ENCODE data around the gene YAP1.

Gene YAP1

DNA sequence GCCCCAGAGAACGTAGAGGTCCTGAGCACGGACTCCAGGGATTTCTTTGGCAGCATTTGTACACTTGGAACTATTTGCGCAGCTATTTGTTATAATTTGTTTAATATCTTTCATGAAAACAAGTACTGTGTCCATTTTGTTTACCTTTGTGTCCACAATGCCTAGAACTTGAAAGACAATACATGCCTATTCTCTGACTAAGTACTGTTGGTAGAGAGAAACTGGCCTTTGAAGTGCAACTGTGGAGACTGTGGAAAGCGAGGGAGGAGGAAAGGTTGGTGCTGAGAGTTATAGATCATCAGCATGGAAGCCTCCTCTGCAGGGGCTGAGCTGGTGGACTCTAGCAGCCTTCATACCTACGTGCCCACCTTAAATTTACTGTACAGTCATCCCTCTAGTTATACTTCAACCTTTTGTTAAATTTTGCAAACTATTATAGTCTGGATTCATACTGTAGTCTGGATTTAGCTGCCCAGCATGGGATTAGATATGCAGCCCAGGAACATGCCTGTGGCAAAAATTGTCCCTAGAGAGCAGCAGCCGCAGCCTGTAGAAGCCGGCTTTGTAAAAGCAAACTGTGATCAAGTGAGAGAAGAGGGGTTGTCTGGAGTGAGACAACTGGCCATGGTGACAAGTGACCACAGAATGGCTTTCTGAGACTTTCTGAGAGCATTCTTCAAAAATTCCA lies 24.2 kb upstream of the YAP1 start (continued):
- no peak for TF ChIP-seq ZNF37A (tag by site-specific recombination; IDR thresholded peaks at IDR 0.05)
- TF ChIP-seq ZFP41 (tag by site-specific recombination; IDR thresholded peaks at IDR 0.05; ENCODE audit: borderline replicate concordance): no peak
- TF ChIP-seq, protein P1, sequence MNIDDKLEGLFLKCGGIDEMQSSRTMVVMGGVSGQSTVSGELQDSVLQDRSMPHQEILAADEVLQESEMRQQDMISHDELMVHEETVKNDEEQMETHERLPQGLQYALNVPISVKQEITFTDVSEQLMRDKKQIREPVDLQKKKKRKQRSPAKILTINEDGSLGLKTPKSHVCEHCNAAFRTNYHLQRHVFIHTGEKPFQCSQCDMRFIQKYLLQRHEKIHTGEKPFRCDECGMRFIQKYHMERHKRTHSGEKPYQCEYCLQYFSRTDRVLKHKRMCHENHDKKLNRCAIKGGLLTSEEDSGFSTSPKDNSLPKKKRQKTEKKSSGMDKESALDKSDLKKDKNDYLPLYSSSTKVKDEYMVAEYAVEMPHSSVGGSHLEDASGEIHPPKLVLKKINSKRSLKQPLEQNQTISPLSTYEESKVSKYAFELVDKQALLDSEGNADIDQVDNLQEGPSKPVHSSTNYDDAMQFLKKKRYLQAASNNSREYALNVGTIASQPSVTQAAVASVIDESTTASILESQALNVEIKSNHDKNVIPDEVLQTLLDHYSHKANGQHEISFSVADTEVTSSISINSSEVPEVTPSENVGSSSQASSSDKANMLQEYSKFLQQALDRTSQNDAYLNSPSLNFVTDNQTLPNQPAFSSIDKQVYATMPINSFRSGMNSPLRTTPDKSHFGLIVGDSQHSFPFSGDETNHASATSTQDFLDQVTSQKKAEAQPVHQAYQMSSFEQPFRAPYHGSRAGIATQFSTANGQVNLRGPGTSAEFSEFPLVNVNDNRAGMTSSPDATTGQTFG (tag by site-specific recombination; IDR thresholded peaks at IDR 0.05; ENCODE audit: borderline replicate concordance): no peak

DNA sequence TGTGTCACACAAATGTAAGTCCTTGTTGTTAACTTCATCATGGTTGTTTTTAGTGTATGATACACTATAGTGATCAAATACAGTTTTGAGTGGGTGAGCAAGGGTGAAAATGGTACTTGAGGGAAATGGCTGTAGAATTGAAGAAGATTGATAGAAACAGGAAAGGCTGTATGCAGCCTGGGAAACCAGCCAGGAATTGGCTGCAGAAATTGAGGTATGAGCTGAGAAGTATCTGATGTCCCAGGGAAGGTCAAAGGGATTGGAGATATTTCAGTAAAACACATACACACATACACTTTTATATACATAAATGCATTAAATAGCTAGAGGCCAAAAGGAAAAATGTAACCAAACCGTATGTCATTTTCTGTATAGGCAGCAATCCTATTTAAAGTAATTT lies 13.1 kb upstream of the YAP1 start:
- ChIA-PET CTCF (no interaction called here), POLR2A (no interaction called here)
- no peak for TF ChIP-seq ZNF138 (tag by site-specific recombination; IDR thresholded peaks at IDR 0.05; ENCODE audit: borderline replicate concordance)
- no peak for TF ChIP-seq ZNF221 (tag by site-specific recombination; IDR thresholded peaks at IDR 0.05; ENCODE audit: borderline replicate concordance)
- no peak for TF ChIP-seq ZBTB10 (tag by site-specific recombination; IDR thresholded peaks at IDR 0.05)
- no peak for TF ChIP-seq ZFP3 (tag by site-specific recombination; IDR thresholded peaks at IDR 0.05; ENCODE audit: low read depth)
- no peak for TF ChIP-seq ZNF391 (tag by site-specific recombination; IDR thresholded peaks at IDR 0.05; ENCODE audit: borderline replicate concordance, low read depth)
- no peak for TF ChIP-seq SP2 (tag by site-specific recombination; IDR thresholded peaks at IDR 0.05)
- TF ChIP-seq ZNF747 (tag by site-specific recombination; IDR thresholded peaks at IDR 0.05): no peak
- TF ChIP-seq ZNF23 (tag by site-specific recombination; IDR thresholded peaks at IDR 0.05; ENCODE audit: borderline replicate concordance): no peak
- no peak for TF ChIP-seq FEZF1 (tag by site-specific recombination; IDR thresholded peaks at IDR 0.05)
- no peak for TF ChIP-seq ZNF701 (tag by site-specific recombination; IDR thresholded peaks at IDR 0.05)
- TF ChIP-seq GLI2 (tag by site-specific recombination; IDR thresholded peaks at IDR 0.05; ENCODE audit: borderline replicate concordance, low read depth): no peak
- no peak for TF ChIP-seq ZNF658 (tag by site-specific recombination; IDR thresholded peaks at IDR 0.05)
- no peak for TF ChIP-seq GFI1B (tag by site-specific recombination; IDR thresholded peaks at IDR 0.05)
- no peak for TF ChIP-seq KLF16 (tag by site-specific recombination; IDR thresholded peaks at IDR 0.05)
- TF ChIP-seq, protein P2, sequence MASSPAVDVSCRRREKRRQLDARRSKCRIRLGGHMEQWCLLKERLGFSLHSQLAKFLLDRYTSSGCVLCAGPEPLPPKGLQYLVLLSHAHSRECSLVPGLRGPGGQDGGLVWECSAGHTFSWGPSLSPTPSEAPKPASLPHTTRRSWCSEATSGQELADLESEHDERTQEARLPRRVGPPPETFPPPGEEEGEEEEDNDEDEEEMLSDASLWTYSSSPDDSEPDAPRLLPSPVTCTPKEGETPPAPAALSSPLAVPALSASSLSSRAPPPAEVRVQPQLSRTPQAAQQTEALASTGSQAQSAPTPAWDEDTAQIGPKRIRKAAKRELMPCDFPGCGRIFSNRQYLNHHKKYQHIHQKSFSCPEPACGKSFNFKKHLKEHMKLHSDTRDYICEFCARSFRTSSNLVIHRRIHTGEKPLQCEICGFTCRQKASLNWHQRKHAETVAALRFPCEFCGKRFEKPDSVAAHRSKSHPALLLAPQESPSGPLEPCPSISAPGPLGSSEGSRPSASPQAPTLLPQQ (tag by site-specific recombination; IDR thresholded peaks at IDR 0.05): no peak
- no peak for TF ChIP-seq ZBTB7A (tag by site-specific recombination; IDR thresholded peaks at IDR 0.05; ENCODE audit: low read depth)
- TF ChIP-seq ZBTB6 (tag by site-specific recombination; IDR thresholded peaks at IDR 0.05): no peak
- no peaks in the 10 kb centered on the region for H3K9me3 ChIP-seq (ENCODE audit: control insufficient read depth, insufficient read depth, low read depth, low read length)
- H3K36me3 ChIP-seq (ENCODE audit: control insufficient read depth in 2 of 2, insufficient read depth in 1 of 2, low read length in 2 of 2): no peaks in the 10 kb centered on the region
- no peak overlapping the region for H3K27ac ChIP-seq (ENCODE audit: extremely low read depth, low read depth, low read length)
- no peaks in the 10 kb centered on the region for H3K4me1 ChIP-seq (ENCODE audit: control insufficient read depth, insufficient read depth, low read length)
- no peak overlapping the region for H3K4me3 ChIP-seq (ENCODE audit: low read depth, low read length)

All from HEK293 (cell line).